ENCODE measurements around the gene MEIS1.
"Not testable (repeated sequence)": the region's sequence is repeated elsewhere in the genome, so short reads cannot be mapped to it uniquely, and the experiment has no call there.

The MEIS1 gene

DNA sequence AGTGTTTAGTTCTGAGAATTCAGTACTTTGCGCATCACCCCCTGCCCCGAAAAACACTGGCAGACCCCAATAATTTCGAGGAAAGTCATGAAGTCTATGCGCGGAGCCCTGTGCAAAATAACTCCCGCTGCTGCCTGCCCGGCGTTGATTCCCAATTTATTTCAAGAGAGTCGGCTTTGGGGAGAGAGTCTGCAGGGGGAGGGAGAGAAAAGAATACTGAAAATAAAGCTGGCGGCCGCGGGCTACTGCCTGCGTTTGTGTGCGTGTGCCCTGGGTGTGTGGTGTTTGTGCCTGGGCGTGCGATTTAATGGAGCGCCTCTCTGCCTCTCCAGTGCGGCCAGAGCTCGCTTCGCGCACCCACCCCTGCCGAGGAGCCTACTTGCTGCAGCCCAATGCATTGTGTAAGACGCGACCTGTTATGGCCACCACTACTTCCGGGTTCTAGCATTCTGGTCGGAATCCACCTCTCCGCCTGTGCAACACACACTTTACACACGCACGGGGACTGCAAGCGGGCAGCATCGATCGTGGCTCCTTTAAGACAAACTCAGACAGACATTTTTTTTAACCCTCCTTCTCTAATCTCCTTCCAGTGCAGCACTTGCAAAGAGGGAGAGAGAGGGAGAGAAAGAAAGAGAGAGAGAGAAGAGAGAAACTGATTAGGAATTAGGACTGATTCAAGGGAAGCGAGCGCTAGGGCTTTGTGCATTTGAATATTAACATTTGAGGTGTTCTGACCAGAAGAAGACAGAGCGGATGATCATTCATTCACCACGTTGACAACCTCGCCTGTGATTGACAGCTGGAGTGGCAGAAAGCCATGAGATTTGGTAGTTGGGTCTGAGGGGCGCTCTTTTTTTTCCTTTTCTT lies at the start of gene MEIS1:
Gene MEIS1 (plus strand): TSS at position 447 of the 870 bp plus-strand sequence. CDS start 732 bp downstream, outside the sequence.
- DNase-seq: peak; percentile 81

DNA sequence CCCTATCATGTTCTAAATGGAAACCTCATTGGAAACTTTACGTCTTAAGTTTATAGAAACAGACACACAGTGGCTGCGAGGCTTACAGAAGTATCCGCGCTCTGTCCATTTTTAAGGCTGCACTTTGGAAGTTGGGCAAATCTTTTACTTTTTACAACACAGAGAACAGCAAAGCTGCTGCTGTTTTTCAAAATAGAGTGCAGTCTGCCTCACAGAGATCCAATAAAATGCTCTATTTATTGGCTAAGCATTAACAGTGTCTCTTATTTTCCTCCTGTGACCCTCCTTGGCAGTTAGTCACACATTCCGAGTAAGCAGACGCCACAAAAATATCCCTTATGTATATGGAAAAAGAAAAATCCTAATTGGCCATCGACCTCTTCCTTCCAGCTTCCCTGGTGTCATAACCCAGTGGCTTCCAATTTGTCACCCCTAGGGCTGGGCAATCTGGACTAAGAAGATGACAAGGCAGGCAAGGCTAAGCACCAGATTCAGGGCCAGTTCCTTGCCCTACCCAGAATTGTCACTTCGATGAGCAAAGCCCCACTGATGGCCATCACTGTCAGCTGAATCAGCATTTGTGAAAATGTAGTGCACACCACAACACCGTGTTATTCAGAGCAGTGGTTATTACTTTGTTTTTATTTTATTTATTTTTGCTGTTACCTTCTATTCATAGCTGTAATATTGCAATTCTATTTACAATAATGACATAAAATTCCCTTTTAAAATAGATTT lies 47.7 kb upstream of the MEIS1 start:
- no peak for DNase-seq

DNA sequence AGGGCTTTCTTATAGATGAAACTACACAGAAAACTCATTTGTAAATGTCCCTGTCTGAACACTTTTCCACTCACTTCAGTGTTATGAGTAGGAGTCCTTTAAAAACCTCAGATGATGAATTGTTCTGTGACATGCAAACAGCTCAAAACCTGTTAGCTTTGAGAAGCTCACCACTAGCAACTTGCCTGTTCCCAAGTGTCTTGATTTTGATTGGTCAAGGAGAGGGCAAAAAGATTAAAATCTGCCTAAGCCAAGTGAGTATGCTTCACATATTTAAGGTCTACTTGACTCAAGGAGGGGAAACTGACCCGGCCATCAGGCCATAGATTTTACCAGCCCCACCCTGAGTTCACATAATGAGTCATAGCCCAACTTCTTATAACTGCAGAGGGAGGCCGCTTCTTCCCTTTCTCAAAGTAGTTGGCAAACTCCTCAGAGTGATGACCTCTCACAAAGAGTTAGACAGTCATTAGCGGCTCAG lies 45.2 kb upstream of the MEIS1 start:
- peak; percentile 1 for DNase-seq

GRCh38 chr2:66390152-66390551 lies 44.8 kb upstream of the MEIS1 start:
- DNase-seq: no peak

- DNase-seq: no peak
These were observed 44.1 kb upstream of the MEIS1 start for GRCh38 chr2:66390811-66391210.

DNA sequence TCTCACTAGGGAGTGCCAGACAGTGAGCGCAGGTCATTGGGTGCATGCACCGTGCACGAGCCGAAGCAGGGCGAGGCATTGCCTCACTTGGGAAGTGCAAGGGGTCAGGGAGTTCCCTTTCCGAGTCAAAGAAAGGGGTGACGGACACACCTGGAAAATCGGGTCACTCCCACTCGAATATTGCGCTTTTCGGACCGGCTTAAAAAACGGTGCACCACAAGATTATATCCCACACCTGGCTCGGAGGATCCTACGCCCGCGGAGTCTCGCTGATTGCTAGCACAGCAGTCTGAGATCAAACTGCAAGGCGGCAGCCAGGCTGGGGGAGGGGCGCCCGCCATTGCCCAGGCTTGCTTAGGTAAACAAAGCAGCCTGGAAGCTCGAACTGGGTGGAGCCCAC lies 43.7 kb upstream of the MEIS1 start:
- not testable (repeated sequence) for DNase-seq

DNA sequence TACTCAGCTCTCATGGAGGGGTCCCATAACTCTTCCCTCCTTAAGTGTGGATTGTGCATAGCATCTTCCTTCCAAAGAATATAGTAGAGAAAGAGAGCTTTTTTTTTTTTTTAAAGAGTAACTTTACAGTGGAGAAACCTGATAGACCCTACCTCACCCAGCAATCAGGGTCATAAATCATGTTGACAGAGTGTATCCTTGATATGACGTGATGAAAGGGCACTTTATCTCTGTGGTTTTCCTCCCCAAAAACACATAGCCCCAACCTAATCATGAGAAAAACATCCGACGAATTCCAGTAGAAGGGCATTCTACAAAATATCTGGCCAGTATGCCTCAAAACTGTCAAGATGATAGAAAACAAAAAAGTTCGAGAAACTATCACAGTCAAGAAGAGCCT lies 29.5 kb upstream of the MEIS1 start:
- DNase-seq: no peak

DNA sequence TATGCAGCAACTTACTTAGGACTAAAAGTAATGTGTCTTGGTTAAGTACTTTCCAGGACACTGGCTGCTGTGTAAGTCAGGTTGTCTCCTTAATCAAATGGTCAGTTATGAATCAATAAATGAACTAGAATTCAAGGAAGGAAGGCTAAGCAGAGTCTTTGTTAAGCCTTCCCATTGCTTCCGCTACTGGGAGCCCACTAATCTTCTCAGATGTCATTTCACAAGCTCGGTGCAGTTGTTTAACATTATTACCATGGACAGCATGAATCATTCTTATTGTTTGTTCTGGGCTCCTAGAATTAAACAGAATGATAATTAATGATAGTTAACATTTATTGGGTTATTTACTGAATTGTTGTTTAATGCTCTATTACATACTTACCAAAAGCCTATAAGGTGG lies 26.0 kb upstream of the MEIS1 start:
- DNase-seq: no peak

DNA sequence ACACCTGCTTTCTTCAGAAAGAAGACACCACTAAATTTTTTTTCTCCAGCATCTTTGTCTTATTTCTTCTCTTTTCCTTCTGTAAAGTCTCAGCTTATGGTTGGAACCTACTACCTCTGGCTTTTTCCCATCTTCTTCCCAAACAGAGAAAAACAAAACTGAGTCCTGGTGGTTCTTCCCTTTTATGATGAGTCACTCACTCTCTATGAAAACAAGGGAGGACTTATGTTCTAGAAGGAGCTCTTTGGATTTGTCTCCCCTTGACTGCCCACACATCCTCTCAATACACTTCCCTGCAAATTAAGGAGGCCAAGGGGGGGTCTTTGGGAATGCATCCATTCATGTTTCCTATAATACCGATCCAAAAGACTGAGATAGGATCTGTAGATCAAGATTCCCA lies 22.1 kb upstream of the MEIS1 start:
- DNase-seq: no peak

DNA sequence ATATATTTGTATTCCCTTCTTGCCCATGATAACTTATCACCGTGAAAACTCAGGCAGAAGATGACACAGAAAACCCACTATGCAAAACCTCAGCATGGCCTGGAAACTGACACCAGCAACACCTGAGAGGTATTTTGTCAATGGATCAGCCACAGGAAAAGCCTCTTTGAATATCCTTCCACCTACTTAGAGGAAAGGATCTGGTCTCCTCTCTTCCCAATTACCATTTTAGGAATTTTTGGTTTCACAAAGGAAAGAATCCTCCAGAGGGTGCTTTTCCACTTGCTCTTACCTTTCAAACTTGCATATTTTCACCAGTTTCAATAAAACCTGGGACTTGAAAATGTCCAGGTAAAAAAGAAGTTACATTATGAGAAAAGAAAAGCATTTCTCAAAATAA lies 20.0 kb upstream of the MEIS1 start:
- no peak for DNase-seq

GRCh38 chr2:66418381-66418780 lies 16.5 kb upstream of the MEIS1 start:
- no peak for DNase-seq

DNA sequence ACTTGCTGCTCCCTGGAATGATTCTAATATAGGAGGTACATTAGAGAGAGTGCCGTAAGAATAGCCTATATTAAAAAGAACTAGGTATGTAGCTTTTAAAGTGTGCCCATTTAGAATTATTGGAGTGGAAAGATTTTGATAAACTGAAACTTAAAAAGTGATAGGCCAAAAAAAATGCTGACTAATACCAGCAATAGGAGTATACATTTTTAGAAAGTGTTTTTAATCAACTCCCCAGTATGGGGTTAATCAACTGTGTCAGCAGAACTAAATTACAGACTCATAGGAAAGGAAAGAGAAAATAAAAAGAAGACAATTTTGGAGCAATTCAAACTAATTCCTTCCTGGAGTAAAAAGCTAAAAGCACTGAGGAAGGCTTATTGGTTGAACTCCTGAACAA lies 13.3 kb upstream of the MEIS1 start:
- no peak for DNase-seq

GRCh38 chr2:66423391-66424124 lies 11.4 kb upstream of the MEIS1 start:
- no peak for DNase-seq

DNA sequence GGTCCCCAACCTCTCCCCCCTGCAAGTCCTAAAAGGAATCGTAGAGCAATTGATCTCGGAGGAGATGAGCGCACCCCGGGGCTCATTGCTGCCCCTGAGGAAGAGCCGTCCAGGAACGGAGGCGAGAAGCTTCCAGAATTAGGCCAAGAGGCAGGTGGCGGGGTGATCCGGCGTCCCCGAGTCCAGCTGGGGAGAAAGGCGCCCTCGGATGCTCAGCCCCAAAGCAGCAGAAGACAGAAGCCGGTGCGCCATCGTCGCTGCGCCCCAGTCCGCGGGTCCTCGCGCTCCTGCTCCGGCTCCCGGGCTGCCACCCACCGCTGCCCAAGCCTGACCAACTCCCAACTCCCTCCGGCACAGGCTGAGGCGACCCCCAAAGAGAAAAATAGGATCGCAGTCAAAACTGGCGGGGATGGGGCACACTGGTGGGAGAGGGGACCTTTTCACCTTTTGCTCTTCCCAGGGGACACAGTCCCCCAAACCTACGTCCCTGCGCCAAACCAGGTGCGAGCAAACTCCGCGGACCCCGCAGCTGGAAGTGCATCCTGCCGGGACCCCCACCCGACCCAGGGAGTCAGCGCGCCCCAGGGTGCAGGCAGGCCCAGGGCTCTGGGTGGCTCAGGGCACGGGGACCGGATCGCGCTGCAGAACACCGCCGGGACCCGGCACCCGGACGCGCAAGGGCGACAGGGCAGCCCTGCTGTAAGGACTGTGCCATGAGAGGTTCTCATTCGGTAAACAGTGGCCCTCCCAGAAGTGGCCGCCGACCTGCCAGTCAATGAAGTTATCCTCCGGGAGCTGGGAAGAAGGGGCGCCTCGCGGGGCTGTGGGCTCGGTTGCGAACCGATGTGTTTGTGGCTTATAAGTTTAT lies 8.4 kb upstream of the MEIS1 start:
- no peak for DNase-seq

- no peak for DNase-seq
These were observed 7.6 kb upstream of the MEIS1 start for GRCh38 chr2:66427300-66427699.

GRCh38 chr2:66428986-66429612 lies 5.8 kb upstream of the MEIS1 start:
- DNase-seq: peak; percentile 65

GRCh38 chr2:66429693-66430504 lies 5.0 kb upstream of the MEIS1 start:
- DNase-seq: no peak

DNA sequence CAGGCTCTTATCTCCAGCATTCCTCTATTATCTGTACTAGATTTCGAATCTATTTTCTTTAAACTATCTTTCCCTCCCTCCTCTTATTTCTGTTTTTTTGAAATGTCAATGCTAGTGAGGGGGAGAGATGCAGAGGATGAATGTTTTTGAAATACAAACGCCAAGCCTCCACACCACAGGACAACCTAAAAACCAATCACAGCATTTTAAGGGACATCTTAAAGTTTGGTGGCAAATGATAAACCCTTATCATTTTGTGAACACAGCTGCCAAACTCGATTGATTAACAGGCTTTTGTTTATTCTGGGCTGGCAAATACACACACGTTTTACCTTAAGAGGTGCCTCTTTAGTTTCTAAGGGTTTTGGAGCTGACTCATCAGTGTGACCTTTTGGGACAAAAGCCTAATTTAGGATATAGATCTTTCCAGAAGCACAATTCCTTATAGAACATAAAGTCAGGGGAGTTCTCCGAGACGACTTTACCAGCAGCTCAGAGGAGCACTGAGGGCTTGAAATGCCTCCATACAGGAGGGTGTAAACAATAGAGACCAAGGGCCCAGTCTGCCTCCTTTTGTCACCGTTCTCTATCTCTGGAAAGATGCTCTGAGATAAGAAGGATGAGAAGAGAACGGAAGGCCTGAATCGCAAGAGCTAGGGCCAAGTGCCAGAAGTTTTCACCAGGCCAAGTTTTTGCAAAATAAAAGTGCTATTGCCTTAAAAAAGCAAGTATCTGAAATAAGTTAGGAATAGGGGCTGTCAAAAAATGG lies 4.2 kb upstream of the MEIS1 start:
- no peak for DNase-seq

DNA sequence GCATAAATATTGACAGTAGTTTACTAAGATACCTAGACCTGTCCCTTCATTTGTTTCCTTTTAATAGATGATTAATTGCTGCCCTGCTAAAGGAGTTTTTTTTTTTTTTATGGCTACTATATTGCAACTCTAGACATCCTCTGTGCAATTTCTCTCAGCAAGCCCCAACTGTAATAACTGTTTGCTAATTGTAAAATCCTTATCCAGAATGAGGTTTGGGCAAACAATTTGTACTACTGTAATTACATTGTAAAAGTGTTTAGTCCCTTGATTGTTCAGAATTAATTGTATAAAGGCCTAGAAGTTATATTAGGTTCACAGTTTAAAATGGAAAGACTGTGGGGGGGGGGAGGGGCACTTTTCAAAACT lies 3.7 kb upstream of the MEIS1 start:
- no peak for DNase-seq

Data from OCI-M1 (cell line).